Measurements from ENCODE around the gene FIBP. TPM values are rescaled to one million over a fixed set of nuclear protein-coding genes. Genes with fewer than 3 reads are reported as not detected.
A peak's percentile ranks its signal among the peaks of the same experiment; 100 is the strongest.
"Not testable (repeated sequence)": the region's sequence is repeated elsewhere in the genome, so short reads cannot be mapped to it uniquely, and the experiment has no call there.

The FIBP gene
- total and polyA plus RNA-seq, 2 donors (not counting 3 experiments of a cell fraction or from before 2014, with no cell fraction given) = 105 to 162 TPM

DNA sequence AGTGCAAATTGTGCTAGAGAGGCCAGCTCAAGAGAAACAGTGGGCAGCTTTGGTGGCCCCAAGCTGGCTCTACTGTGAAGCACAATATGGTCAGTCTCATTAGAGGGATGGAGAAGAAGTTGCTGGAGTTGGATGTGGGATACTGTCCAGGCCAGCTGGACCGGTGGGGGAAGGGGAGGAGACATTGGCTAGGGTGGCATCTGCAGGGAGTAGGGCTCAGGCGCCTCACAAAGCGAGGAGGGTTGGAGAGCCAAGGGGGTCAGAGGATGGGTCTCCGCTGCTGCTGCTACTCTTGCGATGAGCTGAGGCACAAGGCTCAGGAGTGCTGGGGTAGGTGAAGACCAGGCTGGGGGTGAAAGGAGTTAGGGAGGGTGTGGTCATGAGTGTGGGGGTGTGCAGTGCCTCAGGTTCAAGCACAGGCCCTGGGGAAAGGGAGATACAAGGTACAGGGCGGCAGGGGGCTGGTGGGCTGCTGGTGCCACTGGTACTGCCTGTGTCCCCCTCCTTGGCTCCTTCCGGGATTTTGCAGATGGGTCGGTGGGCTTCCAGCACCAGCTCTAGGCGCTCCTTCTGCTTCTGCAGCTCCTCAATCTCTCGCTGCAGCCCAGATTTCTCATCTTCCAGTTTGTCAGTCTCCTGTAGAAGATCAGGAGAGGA, 4.5 kb upstream of the FIBP start:
- H4K20me1 ChIP-seq (replicated peaks; ENCODE audit: control insufficient read depth, extremely low read depth, insufficient read depth, low read length) = no peaks in the 10 kb centered on the region
- no peak overlapping the region for H2AFZ ChIP-seq (ENCODE audit: low read depth, low read length)
- DNase-seq (ENCODE audit: low read depth, low spot score) = no peak
- no peaks in the 10 kb centered on the region for H3K27me3 ChIP-seq (ENCODE audit: control insufficient read depth in 2 of 2, insufficient read depth in 2 of 2, low read length in 2 of 2)
- no peaks in the 10 kb centered on the region for H3K9me1 ChIP-seq (replicated peaks; ENCODE audit: control insufficient read depth, extremely low read depth, insufficient read depth, low read length)
- dilution Hi-C loops (cut with MboI; ENCODE audit: extremely low pct_ligation_motif_present, low sequenced_read_pairs) (no loop called here), intact Hi-C loops (cut with micrococcal nuclease) (no loop called here)
- peak overlapping the region in 2 of 3 experiments; percentile 78 to 92 for H3K4me3 ChIP-seq (replicated peaks in 1 of 3; ENCODE audit: insufficient read depth in 1 of 3, low read depth in 1 of 3, low read length in 3 of 3)
- no peaks in the 10 kb centered on the region for H3K9me3 ChIP-seq (replicated peaks; ENCODE audit: control insufficient read depth, insufficient read depth, low read length)
- H3K79me2 ChIP-seq (ENCODE audit: control insufficient read depth, insufficient read depth, low read length) = peaks cover 68% of the 10 kb centered on the region
- POLR2A ChIA-PET = interaction anchor here (0.7 to 6.7 kb wide), 9 partner anchors 8 to 180 kb away, joined by 3 to 67 read pairs (median 8); partner anchors contain the start of genes CFL1, FOSL1, MUS81 and RNASEH2C
- peak overlapping the region; percentile 99 for H3K27ac ChIP-seq (ENCODE audit: insufficient read depth, low read depth, low read length)
- peak overlapping the region; percentile 98 for H3K9ac ChIP-seq (replicated peaks; ENCODE audit: extremely low read depth, insufficient read depth, low read length)
- peak overlapping the region; percentile 88 for H3K4me2 ChIP-seq (ENCODE audit: insufficient read depth, low read length)
- no TSS peak for BruUV-seq (replicated peaks)
- FAIRE-seq = no peak
- peaks cover 5 to 8% of the 10 kb centered on the region in 2 experiments for H3K36me3 ChIP-seq (ENCODE audit: control insufficient read depth in 2 of 2, extremely low read depth in 1 of 2, insufficient read depth in 2 of 2, low read length in 2 of 2)
- peaks cover 71% of the 10 kb centered on the region for H3K4me1 ChIP-seq (ENCODE audit: control insufficient read depth, extremely low read depth, insufficient read depth, low read length)
- no peak for TF ChIP-seq CTCF (IDR thresholded peaks at IDR 0.05; ENCODE audit: extremely low read depth in 1 of 2, insufficient read depth in 1 of 2, low read depth in 1 of 2, low read length in 2 of 2)
- peak; percentile 49 for TF ChIP-seq POLR2A (IDR thresholded peaks at IDR 0.05; ENCODE audit: low read depth, low read length)
- TF ChIP-seq POLR2AphosphoS5 (IDR thresholded peaks at IDR 0.05; ENCODE audit: insufficient read depth, low read depth, low read length) = peak; percentile 41
- CTCF ChIA-PET = interaction anchor here (1.5 to 6.7 kb wide), 9 partner anchors 7 to 113 kb away, joined by 3 to 75 read pairs (median 21); partner anchors contain the start of genes AP5B1, C11orf68, CFL1 and FOSL1

DNA sequence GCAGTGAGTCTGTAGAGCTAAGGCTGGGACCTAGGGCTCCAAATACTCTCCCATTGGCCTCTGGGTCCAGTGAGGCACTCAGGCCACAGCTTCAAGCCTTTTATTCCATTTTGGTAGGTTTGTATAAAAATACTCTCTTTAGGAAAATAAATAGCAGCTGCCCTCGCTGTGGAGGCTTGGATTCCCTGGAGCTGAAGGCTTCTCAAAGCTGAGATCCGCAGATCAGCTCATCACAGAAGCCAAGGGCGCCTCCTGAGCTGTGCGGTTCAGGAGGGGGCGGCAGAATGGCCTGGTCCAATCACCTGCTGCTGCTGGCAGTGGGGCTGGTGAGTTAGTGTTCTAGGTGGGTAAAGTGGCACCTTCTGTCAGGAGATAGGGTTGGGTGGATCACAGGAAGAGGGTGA, 3.9 kb upstream of the FIBP start:
- H2AFZ ChIP-seq (ENCODE audit: low read depth, low read length); intact Hi-C loops (cut with micrococcal nuclease); H3K27me3 ChIP-seq (ENCODE audit: control insufficient read depth in 2 of 2, insufficient read depth in 2 of 2, low read length in 2 of 2); H4K20me1 ChIP-seq (replicated peaks; ENCODE audit: control insufficient read depth, extremely low read depth, insufficient read depth, low read length); H3K36me3 ChIP-seq (ENCODE audit: control insufficient read depth in 2 of 2, extremely low read depth in 1 of 2, insufficient read depth in 2 of 2, low read length in 2 of 2); BruUV-seq (replicated peaks); H3K9me3 ChIP-seq (replicated peaks; ENCODE audit: control insufficient read depth, insufficient read depth, low read length); FAIRE-seq; dilution Hi-C loops (cut with MboI; ENCODE audit: extremely low pct_ligation_motif_present, low sequenced_read_pairs); DNase-seq (ENCODE audit: low read depth, low spot score); H3K9me1 ChIP-seq (replicated peaks; ENCODE audit: control insufficient read depth, extremely low read depth, insufficient read depth, low read length): not testable (repeated sequence)
- Histone ChIP-seq H3K4me2 (ENCODE audit: insufficient read depth, low read length) (peak overlapping the region; percentile 88), H3K79me2 (ENCODE audit: control insufficient read depth, insufficient read depth, low read length) (peaks cover 67% of the 10 kb centered on the region), H3K4me1 (ENCODE audit: control insufficient read depth, extremely low read depth, insufficient read depth, low read length) (peaks cover 72% of the 10 kb centered on the region), H3K9ac (replicated peaks; ENCODE audit: extremely low read depth, insufficient read depth, low read length) (peak overlapping the region; percentile 98), H3K27ac (ENCODE audit: insufficient read depth, low read depth, low read length) (peak overlapping the region; percentile 99), H3K4me3 (replicated peaks in 1 of 3; ENCODE audit: insufficient read depth in 1 of 3, low read depth in 1 of 3, low read length in 3 of 3) (peak overlapping the region; percentile 10 to 92 (median 78))
- ChIA-PET CTCF (interaction anchor here (0.8 to 6.7 kb wide), 10 partner anchors 7 to 123 kb away, joined by 3 to 75 read pairs (median 22); partner anchors contain the start of genes AP5B1, C11orf68, CFL1 and FOSL1), POLR2A (interaction anchor here (1.3 to 6.7 kb wide), 5 partner anchors 8 to 172 kb away, joined by 3 to 67 read pairs (median 28); partner anchors contain the start of genes CFL1, FOSL1, MUS81 and RNASEH2C)
- TF ChIP-seq CTCF (IDR thresholded peaks at IDR 0.05; ENCODE audit: extremely low read depth in 1 of 2, insufficient read depth in 1 of 2, low read depth in 1 of 2, low read length in 2 of 2) = peak in 1 of 2 donors; percentile 1
